IMR-90 (cell line): ENCODE measurements around the gene ITGA1. TPM values are rescaled to one million over a fixed set of nuclear protein-coding genes. Genes with fewer than 3 reads are reported as not detected.

ENCODE experiments used
- ATAC-seq: fragments of 200-7000 bp; cut with Tn5 transposase; 2 replicates; pipeline ENCODE4 v1.9.1; 2020; ENCODE audit warnings: low read depth, mild to moderate bottlenecking, moderate library complexity
- BruUV-seq: library from RNA; stranded (reverse); fragments of 400-500 nt; replicated peaks from 2 replicates; lab custom pipeline; 2021; lab: Mats Ljungman, UMichigan
- CTCF ChIA-PET: fragments of 300-600 bp; formaldehyde crosslinking; extraction: SDS; loops from one replicate; lab custom pipeline; 2021; ENCODE audit warnings: antibody characterized with exemption; lab: Yijun Ruan, JAX
- POLR2A ChIA-PET: fragments of 300-600 bp; sonication (Branson Sonifier 250); formaldehyde crosslinking; loops from one replicate; lab custom pipeline; 2022; ENCODE audit warnings: antibody characterized with exemption; ENCODE audit not compliant: unreplicated experiment; lab: Charles Lee
- DNase-seq: peaks from one replicate; pipeline ENCODE4 v3.0.0; 2013
- H2AFZ ChIP-seq: replicated peaks from 2 replicates; pipeline ENCODE3; 2013; ENCODE audit warnings: low read length, mild to moderate bottlenecking; ENCODE audit not compliant: poor library complexity
- H2AK5ac ChIP-seq: 2 replicates; pipeline ENCODE4 v1.6.1; 2013; ENCODE audit warnings: low read depth, low read length, inconsistent platforms
- H2AK9ac ChIP-seq: replicated peaks from 2 replicates; pipeline ENCODE3; 2013; ENCODE audit warnings: mild to moderate bottlenecking, low read depth, low read length, moderate library complexity; ENCODE audit not compliant: poor library complexity
- H2BK120ac ChIP-seq: 2 replicates; pipeline ENCODE4 v1.6.1; 2013; ENCODE audit warnings: low read depth, low read length, inconsistent platforms
- H2BK15ac ChIP-seq: 3 replicates; pipeline ENCODE4 v1.6.1; 2013; ENCODE audit warnings: low read depth, low read length, inconsistent platforms
- H2BK20ac ChIP-seq: 2 replicates; pipeline ENCODE4 v1.6.1; 2013; ENCODE audit warnings: low read depth, mild to moderate bottlenecking, inconsistent platforms, low read length, moderate library complexity
- H2BK5ac ChIP-seq: 2 replicates; pipeline ENCODE4 v1.6.1; 2013; ENCODE audit warnings: mild to moderate bottlenecking, low read depth, low read length, inconsistent platforms; ENCODE audit not compliant: poor library complexity, severe bottlenecking
- H3K14ac ChIP-seq: replicated peaks from 2 replicates; pipeline ENCODE4 v1.6.1; 2013; ENCODE audit warnings: low read depth, low read length, inconsistent platforms
- H3K18ac ChIP-seq: 2 replicates; pipeline ENCODE4 v1.6.1; 2013; ENCODE audit warnings: low read depth, low read length, control low read depth
- H3K23ac ChIP-seq: 2 replicates; pipeline ENCODE4 v1.6.1; 2013; ENCODE audit warnings: low read depth, low read length, inconsistent platforms
- H3K27ac ChIP-seq: 2 replicates; pipeline ENCODE4 v1.5.1; 2013; ENCODE audit warnings: mild to moderate bottlenecking, control low read depth, low read length; ENCODE audit not compliant: insufficient read depth
- H3K27me3 ChIP-seq: 2 replicates; pipeline ENCODE4 v1.6.1; 2013; ENCODE audit warnings: low read length; ENCODE audit not compliant: control insufficient read depth, insufficient read depth
- H3K36me3 ChIP-seq: 2 replicates; pipeline ENCODE4 v1.6.1; 2013; ENCODE audit warnings: low read length, mixed read lengths; ENCODE audit not compliant: control insufficient read depth, insufficient read depth
- H3K4ac ChIP-seq: 2 replicates; pipeline ENCODE4 v1.6.1; 2013; ENCODE audit warnings: low read depth, low read length, inconsistent platforms
- H3K4me1 ChIP-seq: 2 replicates; pipeline ENCODE4 v1.6.1; 2013; ENCODE audit warnings: low read length, mixed read lengths; ENCODE audit not compliant: control insufficient read depth, insufficient read depth
- H3K4me2 ChIP-seq: 2 replicates; pipeline ENCODE4 v1.6.1; 2013; ENCODE audit warnings: low read depth, mild to moderate bottlenecking, control low read depth, low read length, moderate library complexity
- H3K4me3 ChIP-seq: 2 replicates; pipeline ENCODE4 v1.5.1; 2013; ENCODE audit warnings: low read depth, mild to moderate bottlenecking, control low read depth, low read length, moderate library complexity; ENCODE audit not compliant: insufficient read depth
- H3K56ac ChIP-seq: 2 replicates; pipeline ENCODE4 v1.6.1; 2013; ENCODE audit warnings: low read length, inconsistent platforms; ENCODE audit not compliant: insufficient read depth; ENCODE audit errors: extremely low read depth
- H3K79me1 ChIP-seq, 2 experiments: 2 replicates each; pipeline ENCODE4 v1.6.1; 2013; ENCODE audit warnings: low read length in 2 of 2, inconsistent platforms in 1 of 2, low read depth in 1 of 2
- H3K9ac ChIP-seq: 2 replicates; pipeline ENCODE4 v1.6.1; 2013; ENCODE audit warnings: low read depth, low read length, control low read depth
- H3K9me1 ChIP-seq: 2 replicates; pipeline ENCODE4 v1.6.1; 2013; ENCODE audit warnings: low read length, inconsistent platforms; ENCODE audit not compliant: insufficient read depth
- H3K9me3 ChIP-seq: 2 replicates; pipeline ENCODE4 v1.6.1; 2013; ENCODE audit warnings: low read length; ENCODE audit not compliant: control insufficient read depth, insufficient read depth
- H4K20me1 ChIP-seq: 2 replicates; pipeline ENCODE4 v1.6.1; 2013; ENCODE audit warnings: low read length, inconsistent platforms; ENCODE audit not compliant: insufficient read depth
- H4K5ac ChIP-seq: 2 replicates; pipeline ENCODE4 v1.6.1; 2013; ENCODE audit warnings: mild to moderate bottlenecking, low read depth, low read length, control low read depth
- H4K8ac ChIP-seq, 2 experiments: 2 replicates each; pipeline ENCODE4 v1.6.1; 2013; ENCODE audit warnings: low read depth in 2 of 2, low read length in 2 of 2, control low read depth in 1 of 2, inconsistent platforms in 1 of 2
- H4K91ac ChIP-seq: 2 replicates; pipeline ENCODE4 v1.6.1; 2013; ENCODE audit warnings: low read depth, low read length, inconsistent platforms; ENCODE audit not compliant: insufficient read depth
- CEBPB ChIP-seq: IDR thresholded peaks from 2 replicates; pipeline ENCODE4 v1.6.1; 2012; ENCODE audit warnings: low read depth, low read length, improper control_type of control experiment
- MAFK ChIP-seq: IDR thresholded peaks from 2 replicates; pipeline ENCODE4 v1.6.1; 2012; ENCODE audit warnings: low read depth, low read length, improper control_type of control experiment
- SMC3 ChIP-seq: fragments of 150-350 bp; IDR thresholded peaks from 2 replicates; pipeline ENCODE4 v1.6.1; 2016; ENCODE audit warnings: low read depth, mild to moderate bottlenecking, antibody characterized with exemption, low read length, moderate library complexity
- WGBS, 2 experiments: methylation state at CpG; one replicate each; pipeline versions ENCODE4 v1.1.5 to v1.1.7; 2013; ENCODE audit warnings: missing lambda C conversion rate in 2 of 2; ENCODE audit not compliant: insufficient read length in 1 of 2; ENCODE audit errors: extremely low coverage in 2 of 2; 5-methylcytosine and 5-hydroxymethylcytosine counted together
- dilution Hi-C: fragments of 300-500 bp; cut with HindIII; formaldehyde crosslinking; loops from one replicate; pipeline ENCODE4 v1.14.3; 2018; ENCODE audit warnings: low sequenced_read_pairs; ENCODE audit not compliant: unreplicated experiment
- in situ Hi-C: fragments of 300-500 bp; cut with MboI; formaldehyde crosslinking; loops from 3 replicates; pipeline ENCODE4 v1.14.3; 2019; ENCODE audit warnings: low sequenced_read_pairs, inconsistent platforms, mixed read lengths
- intact Hi-C: fragments of 100-400 bp; cut with micrococcal nuclease; formaldehyde crosslinking; loops from 2 replicates; pipeline ENCODE4 v1.10.0; 2022
- polyA plus RNA-seq, 3 experiments: library from polyadenylated mRNA; depleted of rRNA; stranded (reverse); fragments of >200 nt; gene quantifications; 2 replicates each; pipeline ENCODE4 v1.2.3, GENCODE V29; 2012; ENCODE audit warnings: low replicate concordance in 1 of 3
- total RNA-seq: library from RNA; depleted of rRNA; stranded (reverse); fragments of >200 nt; gene quantifications from 2 replicates; pipeline ENCODE4 v1.2.3, GENCODE V29; 2012
- TF ChIP-seq, protein P1 (sequence below): fragments of 150-350 bp; IDR thresholded peaks from 2 replicates; pipeline ENCODE4 v1.6.1; 2017; ENCODE audit warnings: mild to moderate bottlenecking, antibody characterized with exemption, low read length, low read depth

Gene ITGA1
- total and polyA plus RNA-seq, 2 of the 4 experiments (the other 2 are of a cell fraction) = 22.3 to 95.2 TPM

DNA sequence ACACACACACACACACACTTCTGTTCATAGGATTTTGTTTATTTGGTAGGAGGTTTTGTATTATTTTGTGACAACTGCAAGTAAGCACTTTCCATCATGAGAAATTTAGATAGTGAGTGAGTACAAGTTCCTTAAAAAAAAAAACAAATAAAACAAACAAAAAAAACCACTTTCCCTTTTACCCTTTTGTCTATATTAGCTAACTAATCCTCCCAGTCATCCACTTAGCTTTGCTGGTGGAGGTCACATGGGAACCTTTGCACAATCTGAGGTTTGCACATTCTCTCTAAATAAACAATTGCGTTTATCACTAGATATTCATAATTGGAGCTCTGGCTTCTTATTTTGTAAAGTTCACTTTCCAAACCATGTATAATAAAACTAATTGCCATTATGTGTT, 6.8 kb downstream of the ITGA1 start:
- peaks cover 6% of the 10 kb centered on the region for H3K4me1 ChIP-seq
- peaks cover 0 to 35% of the 10 kb centered on the region in 2 experiments; a peak in 2 of 4 replicates for H3K79me1 ChIP-seq
- no peak overlapping the region for H2AK5ac ChIP-seq
- H3K4me2 ChIP-seq = no peak overlapping the region
- H3K56ac ChIP-seq = no peak overlapping the region
- dilution Hi-C loops = no loop called here
- no TSS peak for BruUV-seq
- ATAC-seq (no peak; the same call in 1 of the 2 replicates), DNase-seq (peak; percentile 77)
- no peak overlapping the region for H2BK20ac ChIP-seq
- H3K4me3 ChIP-seq = no peak overlapping the region
- no peak overlapping the region for H3K23ac ChIP-seq
- no CpG with 5 or more reads among the region's 1 CpG for WGBS, 2 experiments
- no peaks in the 10 kb centered on the region for H3K27me3 ChIP-seq
- H3K9ac ChIP-seq = no peak overlapping the region
- H4K91ac ChIP-seq = no peak overlapping the region
- no peak overlapping the region for H4K5ac ChIP-seq
- no peak overlapping the region for H3K27ac ChIP-seq
- H3K14ac ChIP-seq = no peak overlapping the region
- no peak overlapping the region for H2AK9ac ChIP-seq
- H4K8ac ChIP-seq = no peak overlapping the region
- ChIA-PET CTCF (no interaction called here), POLR2A (interaction anchor here (0.7 kb wide), 2 partner anchors 19 to 121 kb away, joined by 4 to 6 read pairs; no protein-coding TSS in a partner anchor)
- no peak overlapping the region for H2AFZ ChIP-seq
- H3K4ac ChIP-seq = no peak overlapping the region
- intact Hi-C loops = no loop called here
- in situ Hi-C loops = no loop called here
- peaks cover 15% of the 10 kb centered on the region; the same call in 1 of the 2 replicates for H4K20me1 ChIP-seq
- peaks cover 1% of the 10 kb centered on the region; the same call in 1 of the 2 replicates for H3K36me3 ChIP-seq
- peak overlapping the region; percentile 66 for H2BK5ac ChIP-seq
- H3K9me1 ChIP-seq = no peaks in the 10 kb centered on the region; the same call in 1 of the 2 replicates
- no peak overlapping the region for H2BK15ac ChIP-seq
- H3K9me3 ChIP-seq = no peaks in the 10 kb centered on the region
- TF ChIP-seq SMC3 = no peak
- TF ChIP-seq, protein P1, sequence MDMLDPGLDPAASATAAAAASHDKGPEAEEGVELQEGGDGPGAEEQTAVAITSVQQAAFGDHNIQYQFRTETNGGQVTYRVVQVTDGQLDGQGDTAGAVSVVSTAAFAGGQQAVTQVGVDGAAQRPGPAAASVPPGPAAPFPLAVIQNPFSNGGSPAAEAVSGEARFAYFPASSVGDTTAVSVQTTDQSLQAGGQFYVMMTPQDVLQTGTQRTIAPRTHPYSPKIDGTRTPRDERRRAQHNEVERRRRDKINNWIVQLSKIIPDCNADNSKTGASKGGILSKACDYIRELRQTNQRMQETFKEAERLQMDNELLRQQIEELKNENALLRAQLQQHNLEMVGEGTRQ = peak; percentile 87
- peak; percentile 90 for TF ChIP-seq CEBPB
- no peak for TF ChIP-seq MAFK
- H2BK120ac ChIP-seq = no peak overlapping the region
- H3K18ac ChIP-seq = no peak overlapping the region
